ENCODE measurements around the gene GOLGA8J.
"Not testable (repeated sequence)": the region's sequence is repeated elsewhere in the genome, so short reads cannot be mapped to it uniquely, and the experiment has no call there.

The GOLGA8J gene, protein sequence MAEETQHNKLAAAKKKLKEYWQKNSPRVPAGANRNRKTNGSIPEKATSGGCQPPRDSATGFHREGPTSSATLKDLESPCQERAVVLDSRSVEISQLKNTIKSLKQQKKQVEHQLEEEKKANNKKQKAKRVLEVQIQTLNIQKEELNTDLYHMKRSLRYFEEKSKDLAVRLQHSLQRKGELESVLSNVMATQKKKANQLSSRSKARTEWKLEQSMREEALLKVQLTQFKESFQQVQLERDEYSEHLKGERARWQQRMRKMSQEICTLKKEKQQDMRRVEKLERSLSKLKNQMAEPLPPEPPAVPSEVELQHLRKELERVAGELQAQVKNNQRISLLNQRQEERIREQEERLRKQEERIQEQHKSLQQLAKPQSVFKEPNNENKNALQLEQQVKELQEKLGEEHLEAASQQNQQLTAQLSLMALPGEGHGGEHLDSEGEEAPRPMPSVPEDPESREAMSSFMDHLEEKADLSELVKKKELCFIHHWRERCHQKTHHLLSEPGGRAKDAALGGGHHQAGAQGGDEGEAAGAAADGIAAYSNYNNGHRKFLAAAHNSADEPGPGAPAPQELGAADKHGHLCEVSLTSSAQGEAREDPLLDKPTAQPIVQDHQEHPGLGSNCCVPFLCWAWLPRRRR

DNA sequence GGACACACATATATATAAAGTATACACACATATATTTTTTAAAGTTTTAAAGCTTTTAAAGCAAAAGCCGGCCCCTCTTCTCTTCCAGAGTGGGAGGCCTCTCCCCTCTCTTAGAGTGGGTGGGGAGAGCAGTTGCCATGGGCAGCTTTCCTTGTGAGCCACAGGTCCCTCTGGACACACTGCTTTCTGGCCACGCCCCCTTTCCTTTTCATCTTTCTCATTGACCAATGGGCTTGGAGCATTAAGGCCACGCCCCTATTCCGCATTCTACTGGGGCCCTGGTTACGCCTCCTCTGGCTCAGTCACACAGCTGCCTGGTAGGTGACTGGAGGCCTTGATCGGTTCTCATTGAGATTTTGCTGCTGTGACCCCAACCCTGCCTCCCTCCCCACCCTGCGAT lies at the start of gene GOLGA8J:
Gene GOLGA8J, plus strand, starts transcription at position 301 of the 400 bp plus-strand sequence. Its CDS starts 98 bp downstream, at position 399.
- not testable (repeated sequence) for DNase-seq (ENCODE audit: low read depth in 1 of 2, low spot score in 1 of 2)

- no peak for DNase-seq (ENCODE audit: low read depth in 1 of 2, low spot score in 1 of 2)
These were observed 49.5 kb upstream of the GOLGA8J start for GRCh38 chr15:30033211-30033610.

DNA sequence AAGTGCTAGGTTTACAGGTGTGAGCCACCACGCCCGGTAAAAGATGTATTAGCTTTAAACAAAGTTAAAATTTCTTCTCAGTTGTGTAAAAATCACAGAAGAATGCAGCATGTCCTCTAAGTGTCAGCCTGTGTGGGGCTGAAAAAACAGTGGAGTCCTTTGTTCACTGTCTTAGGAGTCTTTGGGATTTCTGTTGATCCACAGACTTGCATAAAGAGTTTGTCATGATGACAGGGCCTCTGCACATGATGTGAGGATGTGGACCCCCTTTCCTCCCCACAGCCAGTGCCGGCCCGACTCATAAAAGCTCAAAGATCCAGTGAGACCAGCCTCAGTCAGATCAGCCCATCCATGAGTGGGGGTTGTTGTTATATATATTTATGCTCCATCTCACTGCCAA lies 49.0 kb upstream of the GOLGA8J start:
- DNase-seq (ENCODE audit: low read depth in 1 of 2, low spot score in 1 of 2) = no peak

GRCh38 chr15:30036036-30036703 lies 46.6 kb upstream of the GOLGA8J start:
- no peak for DNase-seq (ENCODE audit: low read depth in 1 of 2, low spot score in 1 of 2)

- no peak for DNase-seq (ENCODE audit: low read depth in 1 of 2, low spot score in 1 of 2)
These were observed 43.9 kb upstream of the GOLGA8J start for GRCh38 chr15:30038667-30039523.

- DNase-seq (ENCODE audit: low read depth in 1 of 2, low spot score in 1 of 2) = no peak
These were observed 40.9 kb upstream of the GOLGA8J start for GRCh38 chr15:30041868-30042267.

DNA sequence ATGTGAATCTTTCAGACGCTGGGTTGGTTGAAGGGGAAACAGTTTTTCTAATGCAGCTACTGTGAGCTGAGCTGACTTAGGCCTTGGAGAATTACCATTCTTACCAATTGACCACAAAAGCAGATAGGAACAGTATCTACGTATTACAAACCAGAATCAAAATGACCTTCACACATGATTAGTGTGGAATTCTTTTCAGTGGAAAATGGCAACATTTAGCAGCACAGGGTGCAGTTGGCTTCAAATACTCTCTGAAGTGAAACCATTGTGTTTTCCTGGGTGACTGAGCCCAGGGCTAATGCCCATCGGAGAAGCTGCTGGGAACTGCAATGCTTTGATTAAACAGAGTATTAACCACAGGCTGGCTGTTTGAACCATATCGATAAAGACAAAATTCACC lies 40.2 kb upstream of the GOLGA8J start:
- DNase-seq (ENCODE audit: low read depth in 1 of 2, low spot score in 1 of 2) = no peak

- no peak for DNase-seq (ENCODE audit: low read depth in 1 of 2, low spot score in 1 of 2)
These were observed 39.5 kb upstream of the GOLGA8J start for GRCh38 chr15:30043211-30043655.

DNA sequence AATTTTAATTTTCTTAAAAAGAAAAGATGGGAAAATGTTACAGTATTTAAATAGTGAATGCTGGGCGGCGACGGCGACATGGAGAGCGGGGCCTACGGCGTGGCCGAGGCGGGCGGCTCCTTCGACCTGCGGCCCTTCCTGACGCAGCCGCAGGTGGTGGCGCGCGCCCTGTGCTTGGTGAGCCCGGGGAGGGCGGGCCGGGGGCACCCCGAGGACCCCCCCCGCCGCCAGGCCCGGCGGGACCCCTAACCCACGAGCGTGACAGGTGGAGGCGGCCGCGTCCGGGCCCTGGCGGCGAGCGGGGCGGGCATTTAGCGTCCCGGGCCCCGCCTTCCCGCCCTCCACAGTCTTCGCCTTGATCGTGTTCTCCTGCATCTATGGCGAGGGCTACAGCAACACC lies 38.4 kb upstream of the GOLGA8J start:
- no peak for DNase-seq (ENCODE audit: low read depth in 1 of 2, low spot score in 1 of 2)

DNA sequence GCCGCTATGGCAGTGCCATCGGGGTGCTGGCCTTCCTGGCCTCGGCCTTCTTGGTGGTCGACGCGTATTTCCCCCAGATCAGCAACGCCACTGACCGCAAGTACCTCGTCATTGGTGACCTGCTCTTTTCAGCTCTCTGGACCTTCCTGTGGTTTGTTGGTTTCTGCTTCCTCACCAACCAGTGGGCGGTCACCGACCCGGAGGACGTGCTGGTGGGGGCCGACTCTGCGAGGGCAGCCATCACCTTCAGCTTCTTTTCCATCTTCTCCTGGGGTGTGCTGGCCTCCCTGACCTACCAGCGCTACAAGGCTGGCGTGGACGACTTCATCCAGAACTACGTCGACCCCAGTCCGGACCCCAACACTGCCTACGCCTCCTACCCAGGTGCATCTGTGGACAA lies 37.9 kb upstream of the GOLGA8J start:
- DNase-seq (ENCODE audit: low read depth in 1 of 2, low spot score in 1 of 2) = not testable (repeated sequence)

GRCh38 chr15:30045248-30046041 lies 37.3 kb upstream of the GOLGA8J start:
- not testable (repeated sequence) for DNase-seq (ENCODE audit: low read depth in 1 of 2, low spot score in 1 of 2)

DNA sequence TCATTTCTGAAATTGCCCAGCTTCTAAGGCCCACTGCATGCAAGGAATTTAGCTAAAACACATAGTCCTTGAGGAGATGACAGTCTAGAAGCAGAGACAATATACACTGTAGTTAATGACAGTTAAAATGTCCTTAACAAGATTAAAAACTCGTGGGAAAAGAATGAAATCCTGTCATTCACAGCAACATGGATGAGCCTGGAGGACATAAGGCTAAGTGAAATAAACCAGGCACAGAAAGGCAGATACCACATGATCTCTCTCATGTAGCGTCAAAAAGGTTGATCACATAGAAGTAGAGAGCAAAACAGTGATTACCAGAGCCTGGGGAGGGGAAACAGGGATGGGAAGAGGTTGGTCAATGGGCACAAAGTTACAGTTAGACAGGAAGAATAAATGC lies 36.3 kb upstream of the GOLGA8J start:
- no peak for DNase-seq (ENCODE audit: low read depth in 1 of 2, low spot score in 1 of 2)

DNA sequence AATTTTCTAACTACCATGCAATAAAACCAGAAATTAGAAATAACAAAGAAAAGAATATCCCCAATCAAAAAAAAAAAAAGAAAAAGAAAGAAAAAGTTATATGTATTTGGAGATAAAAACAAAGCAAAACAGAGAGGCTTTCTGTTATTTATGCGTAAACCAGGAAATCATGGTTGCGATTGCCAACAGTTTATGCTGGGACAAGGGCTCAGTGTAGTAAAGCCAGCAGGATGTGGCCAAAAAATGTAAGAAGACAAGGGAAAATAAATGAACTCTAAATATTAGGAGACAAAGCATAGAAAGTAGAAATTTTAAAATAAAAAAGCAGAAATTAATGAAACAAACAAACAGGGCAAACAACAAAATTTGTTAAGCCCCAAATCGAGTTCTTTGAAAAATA lies 27.2 kb upstream of the GOLGA8J start:
- no peak for DNase-seq (ENCODE audit: low read depth in 1 of 2, low spot score in 1 of 2)

- DNase-seq (ENCODE audit: low read depth in 1 of 2, low spot score in 1 of 2) = no peak
These were observed 26.6 kb upstream of the GOLGA8J start for GRCh38 chr15:30056166-30056565.

DNA sequence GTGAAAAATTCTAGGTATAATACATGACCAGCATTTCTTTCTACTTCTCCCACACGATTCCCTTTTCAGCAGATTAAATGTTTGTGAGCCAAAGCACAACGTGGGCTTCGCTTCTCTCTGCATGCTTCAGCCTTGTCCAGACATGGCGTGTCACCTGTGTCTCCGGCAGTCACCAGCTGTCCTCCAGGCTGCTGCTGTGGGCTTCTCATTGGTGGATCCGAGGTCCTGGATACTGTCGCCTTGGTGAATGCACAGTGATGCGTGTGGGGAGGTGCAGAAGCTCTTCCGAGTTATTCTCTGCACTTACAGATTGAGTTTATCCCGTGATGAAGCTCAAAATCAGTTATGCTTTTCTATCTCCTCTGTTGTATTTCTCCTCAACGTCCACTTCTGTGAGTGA lies 23.0 kb upstream of the GOLGA8J start:
- DNase-seq (ENCODE audit: low read depth in 1 of 2, low spot score in 1 of 2) = no peak

GRCh38 chr15:30062881-30063280 lies 19.9 kb upstream of the GOLGA8J start:
- no peak for DNase-seq (ENCODE audit: low read depth in 1 of 2, low spot score in 1 of 2)

- DNase-seq (ENCODE audit: low read depth in 1 of 2, low spot score in 1 of 2) = no peak
These were observed 18.8 kb upstream of the GOLGA8J start for GRCh38 chr15:30063835-30064546.

DNA sequence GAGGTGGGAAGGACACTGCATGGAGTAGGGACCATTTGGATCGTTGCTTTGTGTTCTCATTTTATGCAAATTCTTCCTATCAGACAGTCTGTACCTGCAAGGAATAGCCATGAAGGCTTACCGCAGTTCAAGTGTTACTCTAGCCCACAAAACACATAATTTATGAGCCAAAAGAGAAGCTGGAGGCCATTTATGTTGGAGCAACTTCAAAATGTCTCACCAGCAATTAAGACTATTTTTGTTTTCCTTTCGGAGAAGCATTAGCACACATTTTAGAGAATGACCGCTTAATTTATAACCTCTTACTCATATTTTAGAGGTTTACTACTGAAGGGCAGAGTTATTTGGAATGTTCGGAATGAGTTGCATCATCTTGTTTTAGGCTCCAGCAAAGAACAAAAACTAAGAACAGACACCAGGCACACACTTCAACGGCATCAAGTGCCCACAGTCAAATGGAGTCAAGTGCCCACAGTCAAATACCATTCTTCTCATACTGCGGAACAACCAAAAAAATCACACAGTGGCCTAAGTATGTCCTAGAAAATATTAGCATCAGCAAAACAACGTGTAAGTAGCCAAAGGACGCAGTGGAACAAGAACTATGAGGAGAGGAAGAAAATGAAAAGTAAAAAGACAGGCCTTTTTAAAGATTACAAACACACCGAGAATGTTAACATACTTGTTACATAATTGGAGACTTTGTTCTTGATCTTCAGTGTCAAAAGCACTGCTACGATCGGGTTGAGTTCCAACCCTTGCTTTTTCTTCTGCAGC lies 17.5 kb upstream of the GOLGA8J start:
- no peak for DNase-seq (ENCODE audit: low read depth in 1 of 2, low spot score in 1 of 2)

- no peak for DNase-seq (ENCODE audit: low read depth in 1 of 2, low spot score in 1 of 2)
These were observed 14.4 kb upstream of the GOLGA8J start for GRCh38 chr15:30068326-30068725.

Measured in activated CD4-positive, alpha-beta T cell treated with anti-CD3 and anti-CD28 coated beads, Interleukin-2, amount 50 U/mL, for 24 hours (primary cell).